Neutrophil (primary cell): Measurements from ENCODE around the gene IFIT5.

ENCODE experiments used
- H3K27ac ChIP-seq: fragments of 200-600 bp; sonication (generic); 2 replicates; pipeline ENCODE4 v1.5.1; 2016; ENCODE audit warnings: mild to moderate bottlenecking, moderate library complexity
- H3K27me3 ChIP-seq: fragments of 200-600 bp; sonication (generic); 2 replicates; pipeline ENCODE4 v1.6.0; 2016; ENCODE audit warnings: mild to moderate bottlenecking
- H3K36me3 ChIP-seq: fragments of 200-600 bp; sonication (generic); 2 replicates; pipeline ENCODE4 v1.5.1; 2017
- H3K4me1 ChIP-seq, 2 experiments: fragments of 200-600 bp in 1 of 2; sonication (generic) in 1 of 2; 1 replicate in 1 of 2; 2 replicates in 1 of 2; pipeline versions ENCODE4 v1.5.1 to v1.6.1; 2013 to 2016; ENCODE audit warnings: low read depth in 1 of 2, low read length in 1 of 2, mild to moderate bottlenecking in 1 of 2, moderate library complexity in 1 of 2; ENCODE audit not compliant: control insufficient read depth in 1 of 2, insufficient read depth in 1 of 2
- H3K4me3 ChIP-seq, 2 experiments: fragments of 200-600 bp in 1 of 2; sonication (generic) in 1 of 2; 1 replicate in 1 of 2; 2 replicates in 1 of 2; pipeline ENCODE4 v1.5.1; 2013 to 2016; ENCODE audit warnings: low read depth in 1 of 2, low read length in 1 of 2, mild to moderate bottlenecking in 1 of 2, moderate library complexity in 1 of 2
- H3K9me3 ChIP-seq: fragments of 200-600 bp; sonication (generic); 2 replicates; pipeline ENCODE4 v1.5.1; 2016
- TF ChIP-seq, protein P1 (sequence below): fragments of 200-600 bp; sonication (generic); IDR thresholded peaks from 2 replicates; pipeline ENCODE4 v1.5.1; 2016; ENCODE audit warnings: antibody characterized with exemption

IFIT5 gene

DNA sequence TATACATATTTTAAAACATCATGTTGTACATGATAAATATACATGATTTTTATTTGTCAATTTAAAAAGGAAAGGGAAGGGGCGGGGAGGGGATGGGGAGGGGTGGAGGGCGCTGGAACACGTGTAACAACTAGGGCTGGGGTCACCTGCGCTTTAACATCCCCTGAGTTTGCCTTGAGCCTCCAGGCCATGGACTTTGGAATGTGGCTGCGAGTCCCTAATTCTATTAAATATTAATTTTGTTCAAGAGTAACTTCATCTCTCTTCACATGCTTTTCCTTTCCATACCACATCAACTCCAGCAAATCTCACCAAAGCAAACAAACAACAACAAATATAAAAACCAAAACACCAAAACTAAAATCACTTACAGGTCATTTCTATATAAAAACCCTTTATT is 10.6 kb downstream of the IFIT5 start:
- TF ChIP-seq, protein P1, sequence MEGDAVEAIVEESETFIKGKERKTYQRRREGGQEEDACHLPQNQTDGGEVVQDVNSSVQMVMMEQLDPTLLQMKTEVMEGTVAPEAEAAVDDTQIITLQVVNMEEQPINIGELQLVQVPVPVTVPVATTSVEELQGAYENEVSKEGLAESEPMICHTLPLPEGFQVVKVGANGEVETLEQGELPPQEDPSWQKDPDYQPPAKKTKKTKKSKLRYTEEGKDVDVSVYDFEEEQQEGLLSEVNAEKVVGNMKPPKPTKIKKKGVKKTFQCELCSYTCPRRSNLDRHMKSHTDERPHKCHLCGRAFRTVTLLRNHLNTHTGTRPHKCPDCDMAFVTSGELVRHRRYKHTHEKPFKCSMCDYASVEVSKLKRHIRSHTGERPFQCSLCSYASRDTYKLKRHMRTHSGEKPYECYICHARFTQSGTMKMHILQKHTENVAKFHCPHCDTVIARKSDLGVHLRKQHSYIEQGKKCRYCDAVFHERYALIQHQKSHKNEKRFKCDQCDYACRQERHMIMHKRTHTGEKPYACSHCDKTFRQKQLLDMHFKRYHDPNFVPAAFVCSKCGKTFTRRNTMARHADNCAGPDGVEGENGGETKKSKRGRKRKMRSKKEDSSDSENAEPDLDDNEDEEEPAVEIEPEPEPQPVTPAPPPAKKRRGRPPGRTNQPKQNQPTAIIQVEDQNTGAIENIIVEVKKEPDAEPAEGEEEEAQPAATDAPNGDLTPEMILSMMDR = no peak
- H3K27me3 ChIP-seq = peaks cover 3% of the 10 kb centered on the region
- H3K4me1 ChIP-seq = no peaks in the 10 kb centered on the region
- no peak overlapping the region for H3K4me3 ChIP-seq
- no peak overlapping the region for H3K27ac ChIP-seq
- no peaks in the 10 kb centered on the region for H3K9me3 ChIP-seq
- peaks cover 4% of the 10 kb centered on the region for H3K36me3 ChIP-seq

DNA sequence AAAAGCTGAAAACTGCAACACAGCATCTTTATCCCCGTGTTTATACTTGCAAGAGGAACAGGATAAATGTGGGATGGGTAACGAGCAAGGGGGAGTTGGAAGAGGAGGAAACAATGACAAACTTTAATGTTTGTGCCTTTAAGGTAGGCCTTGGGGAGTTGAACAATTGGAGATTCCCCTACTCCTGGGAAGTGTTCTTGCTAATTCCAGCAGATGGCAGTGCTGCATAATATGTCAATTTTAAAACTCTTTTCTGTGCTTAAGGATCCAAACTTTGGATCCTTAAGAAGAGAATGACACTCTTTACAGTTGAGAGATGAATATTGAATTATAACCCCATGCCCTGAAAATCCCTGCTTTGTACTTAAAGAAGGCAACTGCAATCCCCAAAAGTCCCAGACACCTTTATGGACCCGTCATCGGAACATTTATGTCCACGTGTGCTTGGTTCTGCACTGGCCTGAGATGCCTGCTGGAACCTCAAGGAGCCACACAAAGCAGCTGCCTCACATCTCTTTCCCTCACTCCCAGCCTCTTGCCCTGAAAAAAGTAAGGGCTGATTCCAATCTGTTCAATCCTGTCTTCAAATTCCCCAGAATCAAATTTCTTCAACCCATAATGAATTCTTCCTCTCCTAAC is 12.0 kb downstream of the IFIT5 start:
- Histone ChIP-seq H3K27me3 (peaks cover 3% of the 10 kb centered on the region), H3K27ac (no peak overlapping the region), H3K4me3 (no peak overlapping the region), H3K36me3 (no peaks in the 10 kb centered on the region), H3K9me3 (no peaks in the 10 kb centered on the region), H3K4me1 (no peaks in the 10 kb centered on the region)
- TF ChIP-seq, protein P1 = peak; percentile 44

DNA sequence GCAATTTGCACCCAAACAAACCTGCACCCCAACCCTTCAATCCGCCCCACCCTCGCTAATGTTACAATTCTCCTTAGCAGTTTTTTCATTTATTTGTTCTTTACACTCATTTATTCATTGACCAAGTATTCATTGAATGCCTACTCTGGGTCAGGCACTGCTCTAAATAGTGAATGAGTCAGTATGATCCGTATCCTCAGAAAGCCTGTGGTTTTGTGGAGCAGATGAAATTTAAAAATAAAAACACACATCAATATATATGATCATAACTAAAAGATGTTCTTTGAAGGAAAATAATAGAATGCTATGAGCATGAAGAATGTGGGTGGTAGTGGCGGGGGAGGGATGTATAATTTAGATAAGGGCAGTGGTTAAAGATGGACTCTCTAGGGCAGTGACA is 13.3 kb downstream of the IFIT5 start:
- Histone ChIP-seq H3K4me1 (no peaks in the 10 kb centered on the region), H3K36me3 (no peaks in the 10 kb centered on the region), H3K4me3 (no peak overlapping the region), H3K27me3 (peaks cover 7% of the 10 kb centered on the region), H3K9me3 (no peaks in the 10 kb centered on the region), H3K27ac (no peak overlapping the region)
- TF ChIP-seq, protein P1 = no peak

DNA sequence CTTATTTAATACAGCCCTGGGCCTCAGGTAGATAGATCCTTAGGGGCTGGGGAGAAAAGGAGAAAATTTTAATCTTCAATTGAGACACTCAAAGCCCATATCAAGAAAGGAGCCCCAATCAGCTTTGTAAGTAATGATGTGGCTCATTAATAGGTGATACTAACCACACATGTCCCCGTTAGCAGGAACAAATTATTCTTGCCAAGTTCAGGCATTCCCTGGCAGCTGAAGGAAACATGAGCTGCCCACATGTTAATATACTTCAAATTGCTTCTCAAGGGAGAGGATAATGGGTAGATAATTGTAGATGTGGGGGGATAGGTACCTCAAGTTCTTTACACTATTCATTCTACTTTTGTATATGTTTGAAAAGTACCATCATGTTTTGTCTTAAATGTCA is 14.5 kb downstream of the IFIT5 start:
- H3K4me3 ChIP-seq = no peak overlapping the region
- H3K9me3 ChIP-seq = no peaks in the 10 kb centered on the region
- H3K27me3 ChIP-seq = peaks cover 19% of the 10 kb centered on the region
- no peaks in the 10 kb centered on the region for H3K36me3 ChIP-seq
- TF ChIP-seq, protein P1 = no peak
- no peak overlapping the region for H3K27ac ChIP-seq
- H3K4me1 ChIP-seq = no peaks in the 10 kb centered on the region

GRCh38 chr10:89431977-89432376 is 17.6 kb downstream of the IFIT5 start:
- H3K27me3 ChIP-seq = peaks cover 42% of the 10 kb centered on the region
- H3K9me3 ChIP-seq = no peaks in the 10 kb centered on the region
- TF ChIP-seq, protein P1 = no peak
- H3K4me3 ChIP-seq = no peak overlapping the region
- no peaks in the 10 kb centered on the region for H3K36me3 ChIP-seq
- no peak overlapping the region for H3K27ac ChIP-seq
- H3K4me1 ChIP-seq = no peaks in the 10 kb centered on the region
